Stimulated activated CD4-positive, alpha-beta T cell treated with anti-CD3 and anti-CD28 coated beads, Interleukin-2, amount 100 ng/mL, for 48 hours (primary cell): ENCODE results near the gene CFAP210.

Source experiments
- DNase-seq, 2 donors: peaks; one replicate each; pipeline ENCODE4 v3.0.0-alpha.2; 2020

The CFAP210 gene

GRCh38 chr2:169694113-169694893 lies at the start of gene CFAP210, which contains the start of gene PHOSPHO2:
Gene CFAP210 (minus strand): TSS chr2:169694405. CDS start chr2:169694327, 78 bp downstream.
Gene PHOSPHO2 (plus strand): TSS chr2:169694469. CDS start chr2:169700972, 6,503 bp downstream.
- DNase-seq: peak; percentile 97 to 99

- no peak for DNase-seq
Measured at GRCh38 chr2:169743549-169743948, 49.3 kb upstream of the CFAP210 start.

DNA sequence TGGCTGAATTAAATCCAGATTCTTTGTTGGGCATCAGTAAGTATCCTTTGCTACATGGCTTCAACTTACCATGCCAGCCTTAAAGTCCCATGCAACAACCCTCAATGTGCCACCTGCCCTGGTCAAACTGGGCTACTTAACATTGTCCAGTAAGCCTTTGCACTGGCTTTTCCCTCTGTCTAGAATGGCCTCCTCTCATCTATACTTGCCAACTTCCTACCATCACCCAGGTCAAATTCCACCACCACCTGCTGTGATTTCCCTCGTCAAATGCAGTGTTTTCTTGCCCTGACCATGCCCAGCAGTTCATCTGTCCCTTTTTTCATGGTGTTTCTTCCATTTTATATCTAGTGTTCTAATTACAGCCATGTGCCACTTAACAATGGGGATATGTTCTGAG lies 45.1 kb upstream of the CFAP210 start:
- DNase-seq: no peak

DNA sequence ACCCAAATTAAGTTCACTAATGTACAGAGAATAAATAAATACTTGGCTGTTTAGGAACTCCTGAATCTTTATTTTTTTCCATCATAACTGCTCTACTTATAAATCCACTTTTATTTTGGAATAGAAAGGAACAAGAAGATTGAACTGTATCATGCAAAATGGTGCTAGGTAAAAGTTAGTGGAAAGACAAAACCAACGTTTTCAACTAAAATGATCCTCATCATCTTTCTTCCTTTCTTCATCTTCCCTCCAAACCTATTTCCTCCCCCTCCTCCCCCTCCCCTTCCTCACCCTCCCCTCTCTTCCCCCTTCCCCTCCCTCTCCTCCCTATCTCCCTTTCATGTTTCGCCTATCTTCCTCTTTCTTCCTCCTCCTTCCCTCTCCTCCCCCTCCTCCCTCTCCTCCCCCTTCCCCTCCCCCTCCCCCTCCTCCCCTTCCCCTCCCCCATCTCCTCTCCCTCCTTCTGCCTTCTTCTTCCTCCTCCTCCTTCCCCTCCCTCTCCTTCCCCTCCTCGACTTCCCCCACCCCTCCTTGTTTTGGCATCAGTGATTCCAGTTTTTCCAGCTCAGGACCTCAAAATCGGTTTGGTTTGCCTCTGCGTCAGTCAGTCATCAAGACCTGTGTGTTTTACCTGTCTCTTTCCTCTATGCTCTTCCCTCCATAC lies 44.5 kb upstream of the CFAP210 start:
- DNase-seq: no peak

GRCh38 chr2:169736902-169737301 lies 42.7 kb upstream of the CFAP210 start:
- DNase-seq: no peak

DNA sequence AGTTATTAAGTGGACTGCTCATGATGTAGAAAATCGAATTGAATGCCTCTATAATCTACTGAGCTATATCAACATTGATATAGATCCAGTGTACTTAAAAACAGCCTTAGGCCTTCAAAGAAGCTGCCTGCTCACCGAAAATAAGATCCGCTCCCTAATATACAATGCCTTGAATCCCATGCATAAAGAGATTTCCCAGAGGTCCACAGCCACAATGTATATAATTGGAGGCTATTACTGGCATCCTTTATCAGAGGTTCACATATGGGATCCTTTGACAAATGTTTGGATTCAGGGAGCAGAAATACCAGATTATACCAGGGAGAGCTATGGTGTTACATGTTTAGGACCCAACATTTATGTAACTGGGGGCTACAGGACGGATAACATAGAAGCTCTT lies 41.4 kb upstream of the CFAP210 start:
- DNase-seq: no peak

DNA sequence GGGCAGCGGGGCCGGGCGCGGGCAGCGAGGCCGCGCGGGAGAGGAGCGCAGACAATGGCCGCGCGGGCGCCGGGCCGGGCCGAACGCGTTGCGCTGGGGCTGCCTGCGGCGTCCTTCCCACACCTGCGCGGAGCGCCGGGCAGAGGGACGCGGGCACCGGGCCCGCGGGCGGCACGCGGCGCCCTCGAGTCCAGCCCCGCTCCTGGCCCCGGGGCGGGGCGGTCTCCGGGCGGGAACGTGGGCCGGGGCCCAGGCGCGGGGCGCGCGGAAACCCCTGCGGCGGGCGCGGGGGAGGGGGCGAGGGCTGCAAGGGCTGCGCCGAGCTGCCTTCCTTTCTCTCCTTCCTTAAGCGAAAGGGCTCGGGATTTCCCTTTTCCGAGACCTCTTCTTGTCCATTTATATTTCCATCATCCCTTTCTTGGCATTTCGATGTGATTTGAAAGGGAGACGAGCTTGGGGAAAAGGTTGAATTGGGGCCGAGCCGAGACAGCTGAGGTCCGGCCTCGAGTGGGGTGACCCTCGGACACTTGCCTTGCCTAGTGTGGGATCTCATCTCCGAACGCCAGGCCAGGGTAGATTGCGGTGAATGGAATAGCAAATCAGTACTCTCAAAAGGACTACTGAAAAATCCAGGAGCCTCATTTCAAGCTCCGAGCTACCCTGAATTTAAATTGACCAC lies 40.1 kb upstream of the CFAP210 start:
- DNase-seq: peak; percentile 10 to 14

DNA sequence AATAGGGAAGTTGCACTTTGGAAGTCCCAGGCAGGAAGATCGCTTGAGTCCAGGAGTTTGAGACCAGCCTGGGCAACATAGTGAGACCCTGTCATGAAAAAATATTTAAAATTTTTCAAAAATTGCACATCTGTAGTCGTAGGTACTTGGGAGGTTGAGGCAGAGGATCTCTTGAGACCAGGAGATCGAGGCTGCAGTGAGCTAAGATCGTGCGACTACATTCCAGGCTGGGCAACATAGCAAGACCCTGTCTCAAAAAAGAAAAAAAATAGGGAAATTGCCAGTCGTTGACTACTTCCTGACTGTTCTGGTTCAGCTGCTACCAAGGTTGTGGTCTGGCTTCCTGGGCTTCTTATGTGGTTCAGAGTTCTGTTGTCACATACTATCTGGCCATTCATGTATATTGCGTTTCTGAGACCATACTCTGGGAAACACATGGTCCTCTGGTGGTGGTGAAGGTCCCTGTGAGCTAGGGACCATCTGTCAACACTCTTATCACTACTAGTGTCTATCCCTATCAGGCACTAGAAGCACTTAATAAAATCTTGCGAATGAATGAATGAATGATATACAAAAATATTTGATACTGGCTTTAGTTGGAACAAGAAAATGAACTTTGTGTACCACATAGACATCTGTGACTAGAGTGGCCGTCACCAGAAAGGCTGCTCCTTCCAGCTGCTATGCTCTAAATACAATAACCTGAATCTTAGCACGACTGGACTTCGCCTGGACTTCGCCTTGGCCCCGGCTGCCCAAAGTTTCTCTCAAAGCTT lies 38.6 kb upstream of the CFAP210 start:
- DNase-seq: no peak

DNA sequence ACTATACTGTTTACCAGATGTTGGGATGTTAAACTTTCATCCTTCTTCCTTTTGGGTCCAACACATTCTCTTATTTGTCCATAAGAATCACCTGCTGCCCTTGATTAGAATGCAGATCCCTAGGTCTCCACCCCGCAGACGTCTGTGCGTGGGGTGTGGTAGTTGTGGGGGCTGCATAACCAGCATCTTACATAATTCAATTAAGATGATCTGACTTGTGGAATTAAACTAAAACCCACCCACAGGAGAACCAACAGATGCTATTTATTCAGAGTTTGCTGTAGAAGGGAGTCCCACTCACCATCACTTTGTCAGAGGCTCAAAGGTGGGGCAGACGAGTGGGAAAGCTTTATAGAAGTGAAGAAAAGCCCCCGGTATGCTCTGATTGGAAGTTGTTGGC lies 37.9 kb upstream of the CFAP210 start:
- DNase-seq: no peak

DNA sequence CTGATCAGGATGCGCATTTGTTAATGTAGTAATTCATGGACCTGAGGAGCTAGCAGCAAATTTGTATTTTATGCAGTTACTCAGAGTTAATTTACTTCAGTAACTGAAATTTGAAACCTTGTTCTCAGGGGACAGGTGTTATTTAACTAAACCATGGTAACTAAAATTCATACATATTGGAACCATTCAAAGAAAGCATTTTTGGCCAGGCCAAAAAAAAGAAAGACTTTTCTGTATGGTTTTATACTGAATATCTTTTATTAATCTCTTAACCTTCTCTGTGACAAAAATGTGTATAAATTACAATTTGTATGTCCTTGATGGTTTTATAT lies 35.0 kb upstream of the CFAP210 start:
- no peak for DNase-seq

GRCh38 chr2:169727065-169727464 lies 32.9 kb upstream of the CFAP210 start:
- DNase-seq: no peak

DNA sequence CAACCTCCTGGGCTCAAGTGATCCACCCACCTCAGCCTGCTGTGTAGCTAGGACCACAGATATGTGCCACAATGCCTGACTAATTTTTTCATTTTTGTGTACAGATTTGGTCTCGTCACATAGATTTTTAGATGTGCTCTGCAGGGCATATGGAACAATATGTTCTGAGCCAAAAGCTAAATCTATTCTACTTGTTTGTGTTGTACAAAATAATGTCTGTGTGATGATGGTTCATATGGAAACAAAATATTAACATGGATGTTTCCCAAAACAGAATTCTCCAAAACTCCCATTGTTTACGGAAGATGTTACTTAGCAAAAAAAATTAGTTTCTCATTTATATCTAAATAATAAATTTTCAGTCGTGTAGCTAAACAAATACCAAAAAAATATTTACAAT lies 26.8 kb upstream of the CFAP210 start:
- DNase-seq: no peak

DNA sequence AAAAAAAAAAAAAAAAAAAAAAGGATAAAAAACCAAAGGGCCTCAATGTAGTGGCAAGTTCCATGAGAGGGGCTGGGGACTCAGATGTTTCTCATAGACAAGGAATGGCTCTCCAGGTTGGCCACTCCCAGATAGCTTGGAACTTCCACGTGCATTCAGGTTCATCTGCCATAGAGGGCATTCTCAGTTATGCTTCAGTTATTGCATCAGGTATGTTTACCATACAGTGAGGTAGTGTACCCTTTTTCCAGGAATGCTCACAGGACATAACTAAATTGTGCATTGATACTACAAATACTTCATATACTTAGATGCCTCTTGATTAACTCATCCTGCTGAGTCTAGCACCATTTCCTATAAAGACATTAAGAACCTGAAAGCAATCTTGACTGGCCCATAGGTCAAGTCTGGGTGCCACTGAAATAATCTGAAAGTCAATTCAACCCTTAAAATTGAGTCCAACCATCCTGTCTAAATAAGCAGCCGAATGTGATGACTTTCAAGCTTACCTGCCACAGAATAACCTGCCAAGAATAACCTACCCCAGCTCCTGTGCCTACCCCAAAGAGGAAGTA lies 24.8 kb upstream of the CFAP210 start:
- no peak for DNase-seq

- DNase-seq: no peak
Measured at GRCh38 chr2:169717691-169718063, 23.5 kb upstream of the CFAP210 start.

DNA sequence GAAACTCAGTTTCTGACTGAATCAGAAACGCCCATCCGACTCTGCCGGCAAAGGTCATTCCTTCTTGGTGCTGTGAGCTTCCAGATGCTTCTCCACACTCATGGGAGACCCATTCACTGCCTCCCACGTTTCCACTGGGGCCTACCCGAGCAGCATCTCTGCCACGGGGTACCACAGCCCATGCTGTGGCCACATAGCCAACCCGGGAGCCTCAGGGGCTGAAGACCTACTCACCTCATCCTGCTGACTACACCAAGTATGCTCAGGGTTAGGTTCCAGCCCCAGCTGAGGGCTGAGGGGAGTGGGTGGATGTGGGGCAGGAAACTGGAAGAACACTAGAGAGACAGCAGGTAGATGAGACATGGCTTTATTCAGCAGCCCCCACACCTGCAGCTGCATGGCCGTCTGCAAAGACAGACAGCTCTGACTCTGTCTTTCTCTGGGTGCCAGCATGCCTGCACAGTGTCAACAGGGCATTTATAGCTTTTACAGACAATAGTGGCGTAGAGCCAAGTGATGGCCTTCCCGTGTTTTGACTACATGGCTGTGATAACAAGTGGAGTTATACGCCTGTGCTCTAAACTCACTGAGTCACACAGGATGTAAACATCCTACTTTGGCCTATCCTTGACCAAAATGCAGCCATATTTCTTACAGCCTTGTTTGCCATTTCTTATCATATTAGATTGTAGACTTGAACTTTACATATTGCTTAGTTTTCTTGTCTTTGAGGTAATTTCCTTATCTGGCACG lies 22.9 kb upstream of the CFAP210 start:
- DNase-seq: no peak

- DNase-seq: no peak
Measured at GRCh38 chr2:169716238-169716886, 22.2 kb upstream of the CFAP210 start.

DNA sequence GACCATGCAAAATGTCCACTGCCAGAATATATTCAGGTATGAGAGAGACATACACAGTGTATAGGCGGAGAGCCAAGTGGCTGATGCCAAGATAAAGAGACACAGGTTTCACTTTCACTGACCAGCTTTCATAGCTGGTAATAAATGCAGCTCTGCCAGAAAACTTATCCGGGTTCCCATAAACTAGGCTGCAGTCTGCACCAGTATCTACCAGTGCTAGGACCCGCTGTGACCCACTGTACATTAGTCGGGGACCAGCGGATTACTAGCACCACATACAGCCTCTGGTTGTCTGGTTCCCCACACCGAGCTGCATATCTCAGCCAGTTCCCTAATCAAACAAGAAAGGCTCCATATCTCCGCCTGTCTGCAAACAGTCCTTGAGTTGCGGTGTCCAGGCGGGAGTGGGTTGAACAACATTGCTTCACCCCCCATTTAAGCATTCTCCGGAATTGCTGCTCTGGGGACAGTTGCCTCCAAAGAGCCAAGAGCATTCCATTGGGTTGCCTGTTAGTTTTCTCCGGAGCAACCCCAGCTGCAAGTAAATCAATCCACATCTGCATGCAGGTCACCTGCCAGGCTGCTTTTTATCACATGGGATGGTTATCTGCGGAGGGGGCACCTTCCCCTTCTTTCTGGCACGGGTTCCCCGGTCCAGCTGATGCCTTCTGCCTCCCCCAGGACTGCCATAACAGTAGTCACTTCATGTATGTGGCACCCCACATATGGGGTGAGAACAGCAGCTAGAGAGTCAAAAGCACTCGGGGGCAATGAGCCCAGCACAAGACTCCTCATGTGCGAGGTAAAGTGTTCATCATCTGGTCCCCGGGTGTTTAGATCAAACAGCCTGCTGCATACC lies 21.4 kb upstream of the CFAP210 start:
- DNase-seq: no peak

- DNase-seq: no peak
Measured at GRCh38 chr2:169714699-169715098, 20.5 kb upstream of the CFAP210 start.

DNA sequence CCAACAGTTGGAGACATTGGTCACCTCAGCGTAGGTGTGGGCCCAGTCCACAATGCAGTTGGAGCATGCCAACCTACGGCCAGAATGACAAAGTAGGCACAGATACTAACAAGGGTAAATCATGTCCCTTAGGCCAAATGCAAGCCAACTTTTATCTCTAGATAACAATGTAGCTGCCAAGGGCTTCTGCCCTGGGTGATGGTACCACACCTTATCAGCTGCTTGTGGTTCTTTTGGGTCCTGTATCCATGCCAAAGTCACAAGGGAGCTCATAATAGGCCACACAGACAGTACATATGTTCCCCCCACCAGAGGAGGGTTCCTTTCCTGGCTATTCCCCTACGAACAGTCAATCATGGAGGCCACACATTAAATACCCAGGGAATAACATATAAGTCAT lies 19.1 kb upstream of the CFAP210 start:
- DNase-seq: no peak

GRCh38 chr2:169712791-169713227 lies 18.6 kb upstream of the CFAP210 start:
- DNase-seq: no peak
